HG02798 (cell line): ENCODE data around the gene PFDN1.
"Not testable (repeated sequence)": the region's sequence is repeated elsewhere in the genome, so short reads cannot be mapped to it uniquely, and the experiment has no call there.

Source experiments
- ATAC-seq: cut with Tn5 transposase; IDR thresholded peaks from one replicate; pipeline ENCODE4 v1.9.1; 2021; ENCODE audit warnings: mild to moderate bottlenecking; ENCODE audit not compliant: unreplicated experiment, poor library complexity

Gene PFDN1

GRCh38 chr5:140220032-140220697 lies 82.7 kb downstream of the PFDN1 start:
- ATAC-seq: no peak

DNA sequence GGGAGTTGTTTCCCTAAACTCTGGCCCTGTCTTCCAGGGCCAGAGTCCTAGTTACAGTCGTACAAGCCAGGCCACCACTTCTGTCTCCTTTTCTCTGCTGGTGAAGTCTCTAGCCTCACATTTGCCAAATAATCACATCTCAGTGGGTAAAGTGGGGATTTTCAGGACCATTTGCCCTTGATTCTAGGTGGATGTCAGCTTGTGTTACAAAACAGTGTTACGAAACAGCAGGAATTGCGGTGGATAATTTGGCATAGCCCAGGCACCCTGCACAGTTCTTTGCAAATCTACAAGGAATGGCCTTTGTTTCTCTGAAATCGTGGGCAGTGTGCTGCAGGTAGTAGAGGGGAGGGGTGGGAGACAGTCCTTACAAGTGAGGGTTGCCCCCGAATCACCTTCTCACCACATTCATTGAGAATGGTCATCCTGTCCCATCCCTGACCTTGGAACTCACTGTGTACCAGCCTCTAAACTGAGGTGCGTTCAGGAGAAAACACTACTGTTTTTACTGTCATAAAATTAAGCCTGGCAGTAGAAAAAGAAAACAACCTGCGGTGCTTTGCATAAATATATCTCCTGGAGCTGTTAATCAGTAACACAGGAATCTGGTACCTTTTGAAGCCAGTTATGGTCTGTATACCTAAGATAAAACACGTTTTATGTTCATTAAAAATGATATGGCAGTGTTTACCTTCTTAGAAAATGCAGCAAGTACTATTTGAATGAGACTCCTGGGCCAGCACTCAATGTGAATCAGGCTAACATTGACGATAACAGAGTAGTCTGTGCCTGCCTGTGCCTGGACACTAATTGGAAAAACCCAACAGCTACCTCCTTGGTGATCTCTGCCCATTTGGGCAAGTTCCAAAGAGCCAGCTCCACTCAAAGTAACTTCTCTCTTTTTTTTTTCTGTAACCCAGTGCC lies 83.6 kb downstream of the PFDN1 start:
- ATAC-seq: no peak

DNA sequence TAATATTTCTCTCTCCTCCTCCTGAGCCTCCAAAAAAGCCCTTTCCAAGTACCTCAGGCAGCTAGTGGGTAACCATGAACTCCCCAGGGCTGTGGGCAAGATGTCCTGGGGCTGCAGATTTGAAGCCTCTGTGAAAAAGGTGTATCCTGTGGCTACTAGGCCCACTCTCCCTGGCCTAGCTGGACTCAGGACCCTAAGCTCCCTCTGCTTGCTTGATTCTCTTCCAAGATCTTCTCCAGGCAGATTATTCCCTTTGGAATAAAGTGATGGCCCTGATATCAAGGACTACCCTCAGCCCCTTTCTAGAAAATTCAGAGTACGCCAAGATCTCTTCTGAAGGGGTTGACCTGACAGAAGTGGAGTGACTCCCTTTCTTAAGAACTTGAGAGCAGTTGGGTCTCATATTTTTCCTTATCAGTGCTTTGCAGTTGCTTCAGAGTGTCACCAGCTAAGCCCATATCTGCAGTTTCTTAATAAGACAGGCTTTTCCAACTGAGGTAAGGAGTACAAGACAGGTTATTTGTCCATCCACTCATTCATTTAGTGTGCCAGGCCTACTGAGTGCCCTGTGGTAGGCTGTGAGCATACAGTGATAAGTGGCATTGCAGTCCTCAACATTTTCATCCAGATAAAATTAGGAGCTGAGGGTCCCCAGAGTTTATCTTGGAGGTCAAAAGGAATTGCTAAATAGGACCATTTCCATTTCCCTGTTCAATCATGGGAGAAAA lies 85.4 kb downstream of the PFDN1 start:
- no peak for ATAC-seq

DNA sequence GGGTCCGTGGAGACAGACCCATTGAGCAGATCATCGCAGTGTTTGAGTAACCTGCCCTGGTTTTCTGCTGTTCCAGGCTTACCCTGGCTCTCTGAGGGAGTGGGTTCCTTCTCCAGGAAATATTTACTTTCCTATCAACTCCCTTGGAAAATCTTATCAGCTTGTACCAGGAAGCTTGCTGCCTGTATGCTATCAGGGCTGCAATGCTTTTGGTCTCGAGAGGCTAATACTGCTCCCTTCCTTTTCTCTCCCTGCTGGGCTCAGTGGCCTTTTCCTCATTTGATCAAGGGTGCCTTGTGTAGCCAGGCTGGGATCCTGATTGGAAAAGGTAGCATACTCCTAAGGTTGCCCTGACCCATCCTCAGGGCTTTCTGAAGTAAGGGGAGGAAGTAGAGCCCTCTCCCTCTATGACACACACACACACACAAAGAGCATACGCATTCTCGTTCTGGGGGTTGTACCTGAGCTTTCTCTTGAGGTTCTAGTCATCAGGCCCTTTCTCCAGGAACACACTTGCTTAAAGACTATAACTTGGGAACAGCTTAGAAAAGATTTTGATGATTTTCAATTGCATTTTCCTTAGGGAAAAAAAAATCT lies 86.3 kb downstream of the PFDN1 start:
- ATAC-seq: no peak

- no peak for ATAC-seq
These were observed 87.6 kb downstream of the PFDN1 start for GRCh38 chr5:140215276-140215675.

- no peak for ATAC-seq
These were observed 88.1 kb downstream of the PFDN1 start for GRCh38 chr5:140214831-140215230.

- ATAC-seq: peak; percentile 50
These were observed 89.4 kb downstream of the PFDN1 start for GRCh38 chr5:140213370-140213983.

GRCh38 chr5:140208065-140208464 lies 94.8 kb downstream of the PFDN1 start:
- ATAC-seq: no peak

- peak; percentile 62 for ATAC-seq
These were observed 95.5 kb downstream of the PFDN1 start for GRCh38 chr5:140207250-140207964.

- ATAC-seq: no peak
These were observed 96.9 kb downstream of the PFDN1 start for GRCh38 chr5:140205952-140206351.

DNA sequence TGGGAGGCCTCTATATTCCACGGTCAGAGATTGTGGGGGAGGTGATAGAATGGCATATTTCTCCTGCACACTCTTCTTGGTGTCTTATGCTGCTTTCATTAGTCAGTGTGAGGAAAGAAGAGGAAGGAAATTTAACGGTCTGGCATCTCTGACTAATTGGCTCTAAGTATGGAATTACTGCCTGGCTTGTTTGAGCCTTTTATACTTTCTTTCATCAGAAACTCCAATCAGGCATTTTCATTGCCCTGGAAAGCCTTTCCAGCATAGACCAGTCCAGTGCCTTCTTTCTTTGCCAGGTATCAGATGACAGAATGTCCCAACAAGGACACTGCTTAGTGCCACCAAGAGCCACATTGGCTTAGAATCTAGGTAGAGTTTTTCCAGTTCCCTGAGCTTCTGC lies 97.7 kb downstream of the PFDN1 start:
- no peak for ATAC-seq

GRCh38 chr5:140202610-140203009 lies 100.3 kb downstream of the PFDN1 start:
- no peak for ATAC-seq

GRCh38 chr5:140202078-140202477 lies 100.8 kb downstream of the PFDN1 start:
- no peak for ATAC-seq

- ATAC-seq: not testable (repeated sequence)
These were observed 104.0 kb downstream of the PFDN1 start for GRCh38 chr5:140198915-140199314.

- ATAC-seq: no peak
These were observed 105.9 kb downstream of the PFDN1 start for GRCh38 chr5:140197023-140197422.

DNA sequence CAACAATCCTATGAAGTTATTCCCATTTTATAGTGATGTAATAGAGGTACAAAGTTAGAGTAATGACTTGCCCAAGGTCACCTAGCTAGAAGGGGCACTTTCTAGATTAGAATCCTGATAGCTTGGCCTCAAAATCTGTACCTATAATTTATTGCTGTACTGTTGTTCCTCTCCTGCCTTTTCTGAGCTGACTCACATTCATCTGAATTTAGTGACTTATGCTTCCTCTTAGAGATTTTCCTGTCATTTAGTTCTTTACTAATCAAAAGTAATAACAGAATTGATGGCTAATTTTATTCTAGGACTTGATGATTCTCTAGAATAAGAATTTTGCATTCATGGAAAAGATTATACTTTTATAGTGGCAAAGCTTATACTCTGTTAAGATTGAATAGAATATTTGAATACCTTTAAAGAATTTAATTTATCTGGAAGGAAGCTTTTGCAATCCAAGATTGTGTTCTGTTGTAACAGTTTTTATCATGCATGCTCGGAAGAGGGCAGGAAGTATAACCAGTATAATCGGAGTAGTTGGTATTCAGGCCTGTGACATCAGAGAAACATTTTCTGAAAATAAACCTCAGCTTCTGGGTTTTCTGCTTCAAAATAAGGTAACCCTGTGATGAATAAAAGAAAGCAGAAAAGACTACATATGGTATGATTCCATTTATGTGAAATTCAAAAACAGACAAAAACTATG lies 106.6 kb downstream of the PFDN1 start:
- no peak for ATAC-seq
